LoVo (cell line): ENCODE data around the gene NDUFS4.
A peak's percentile ranks its signal among the peaks of the same experiment; 100 is the strongest.
"Not testable (repeated sequence)": the region's sequence is repeated elsewhere in the genome, so short reads cannot be mapped to it uniquely, and the experiment has no call there.

ENCODE experiments used
- DNase-seq: peaks from one replicate; pipeline ENCODE4 v3.0.0-alpha.2; 2016; ENCODE audit warnings: low spot score

The NDUFS4 gene

DNA sequence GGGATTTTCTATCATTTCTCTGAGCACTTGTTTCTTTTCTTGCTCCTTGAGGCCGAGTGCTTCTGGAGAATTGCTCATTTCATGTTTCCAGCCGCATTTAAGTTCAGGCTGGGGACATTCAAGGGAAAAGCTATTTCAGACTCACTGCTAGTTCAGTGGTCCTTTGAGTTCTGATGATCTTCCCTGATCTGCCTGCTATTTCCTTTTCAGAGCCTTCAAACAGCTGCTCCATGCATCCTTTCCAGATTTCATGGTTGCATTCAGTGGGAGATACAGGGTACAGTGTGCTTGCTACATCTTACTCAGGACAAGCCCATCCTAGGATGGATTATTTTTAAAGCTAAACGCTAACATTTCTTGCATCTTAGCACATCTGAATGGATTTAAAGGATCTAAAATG is 14.7 kb downstream of the NDUFS4 start:
- no peak for DNase-seq

DNA sequence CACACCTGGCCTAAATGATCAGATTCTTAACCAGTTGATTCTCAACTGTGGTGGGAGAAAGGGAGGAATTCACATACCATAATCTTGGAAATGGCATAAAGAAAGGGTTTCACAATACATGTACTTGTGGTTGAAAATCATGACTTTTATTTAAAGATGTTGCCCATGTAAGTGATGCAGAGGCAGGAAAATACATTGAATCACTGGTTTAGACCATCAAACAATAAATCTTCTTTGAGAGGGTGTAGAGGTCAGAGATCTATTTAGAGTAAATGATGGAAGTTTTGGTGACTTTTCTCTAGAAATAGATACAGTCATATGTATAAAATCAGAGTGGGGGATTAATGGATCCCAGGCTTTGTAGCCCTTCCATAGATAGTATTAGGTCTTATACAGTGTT is 15.4 kb downstream of the NDUFS4 start:
- no peak for DNase-seq

DNA sequence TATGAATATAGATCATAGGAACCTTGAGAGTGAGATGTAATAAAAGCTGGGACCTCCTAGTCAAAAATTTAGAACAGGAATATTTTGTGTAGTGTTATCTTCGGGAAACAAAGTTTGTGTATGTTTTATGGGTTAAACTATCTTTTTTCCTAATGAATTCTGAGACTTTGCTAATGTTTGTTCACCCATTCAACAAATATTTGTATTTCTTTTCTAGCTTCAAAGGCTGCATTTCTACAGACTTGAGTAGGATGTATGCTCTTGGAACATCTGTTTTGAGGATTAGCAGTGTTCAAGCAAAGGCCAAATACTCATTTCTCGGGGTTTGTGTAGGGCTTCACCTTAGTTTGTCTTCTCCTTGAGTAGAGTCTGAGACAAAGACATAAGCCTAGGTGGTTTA is 16.2 kb downstream of the NDUFS4 start:
- DNase-seq: no peak

DNA sequence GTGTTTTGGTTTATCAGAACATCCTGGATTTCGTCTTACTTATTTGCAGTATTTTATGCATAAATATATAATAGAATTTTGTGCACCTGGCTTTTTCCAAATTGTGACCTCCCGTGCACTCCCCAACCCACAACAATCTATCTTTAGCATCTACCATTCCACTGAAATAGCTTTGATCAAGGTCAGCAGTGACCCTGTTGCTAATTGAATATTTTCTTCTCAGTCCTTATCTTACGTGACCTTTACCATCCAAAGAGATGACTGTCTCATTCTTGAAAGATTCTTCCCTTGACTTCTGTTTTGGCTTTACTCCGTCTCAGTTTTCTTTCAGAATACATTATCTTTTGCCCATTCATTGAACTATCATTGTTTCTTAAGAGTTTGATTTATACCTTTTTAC is 18.4 kb downstream of the NDUFS4 start:
- no peak for DNase-seq

DNA sequence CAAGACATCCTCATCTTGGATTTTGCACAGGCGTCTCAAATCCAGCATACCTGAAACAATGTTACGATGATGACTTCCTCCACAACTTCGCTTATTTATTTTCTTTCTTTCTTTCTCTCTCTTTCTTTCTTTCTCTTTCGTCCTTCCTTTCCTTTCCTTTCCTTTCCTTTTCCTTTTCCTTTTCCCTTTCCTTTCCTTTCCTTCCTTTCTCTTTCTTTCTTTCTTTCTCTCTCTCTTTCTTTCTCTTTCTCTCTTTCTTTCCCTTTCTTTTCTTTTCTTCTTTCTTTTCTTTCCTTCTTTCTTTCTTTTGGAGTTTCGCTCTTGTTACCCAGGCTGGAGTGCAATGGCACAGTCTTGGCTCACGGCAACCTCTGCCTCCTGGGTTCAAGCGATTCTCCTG is 20.1 kb downstream of the NDUFS4 start:
- no peak for DNase-seq

DNA sequence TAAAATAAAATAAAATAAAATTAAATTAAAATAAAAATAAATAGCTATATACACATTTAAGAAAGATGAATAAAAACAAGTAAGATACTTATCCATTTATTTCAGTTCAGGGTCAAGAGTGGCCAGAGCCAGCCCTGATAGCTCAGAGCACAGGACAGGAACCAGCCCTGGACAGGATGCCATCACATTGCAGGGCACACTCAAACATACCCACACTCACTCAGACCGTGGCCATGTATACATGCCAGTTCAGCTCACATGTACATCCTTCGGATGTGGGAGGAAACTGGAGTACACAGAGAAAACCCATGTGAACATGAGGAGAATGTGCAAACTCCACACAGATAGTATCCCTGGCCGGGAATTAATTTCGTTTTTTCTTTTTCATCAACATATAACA is 21.8 kb downstream of the NDUFS4 start:
- DNase-seq: no peak

DNA sequence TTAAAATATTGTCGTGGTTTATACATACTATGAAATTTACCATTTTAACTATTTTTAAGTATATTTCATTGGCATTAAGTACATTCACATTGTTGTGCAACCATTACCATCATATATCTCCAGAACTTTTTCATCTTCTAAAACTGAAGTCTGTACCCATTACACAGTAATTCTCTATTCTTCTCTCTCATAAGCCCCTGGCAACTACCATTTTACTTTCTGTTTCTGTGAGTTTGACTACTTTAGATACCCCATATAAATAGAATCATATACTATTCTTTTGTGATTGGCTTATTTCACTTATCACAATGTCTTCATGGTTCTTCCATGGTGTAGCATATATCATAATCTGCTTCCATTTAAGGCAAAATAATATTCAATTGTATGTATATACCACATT is 30.3 kb downstream of the NDUFS4 start:
- DNase-seq: no peak

DNA sequence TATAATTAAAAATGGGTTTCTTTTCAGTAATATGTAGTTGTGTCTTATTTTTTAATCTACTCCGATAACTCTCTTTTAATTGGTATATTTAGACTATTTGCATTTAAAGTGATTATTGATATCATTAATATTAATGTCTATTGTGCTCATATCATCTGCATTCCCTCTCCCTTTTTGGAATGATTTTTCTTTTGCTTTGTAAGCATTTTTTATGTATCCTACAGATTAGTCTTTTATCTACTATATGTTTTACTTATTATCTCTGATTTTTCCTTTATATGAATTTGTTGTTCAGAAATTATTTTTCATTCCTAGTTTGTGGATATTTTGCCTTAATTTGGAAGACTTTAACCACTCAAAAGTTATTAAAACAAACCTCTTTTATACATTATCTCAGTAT is 34.0 kb downstream of the NDUFS4 start:
- DNase-seq: no peak

DNA sequence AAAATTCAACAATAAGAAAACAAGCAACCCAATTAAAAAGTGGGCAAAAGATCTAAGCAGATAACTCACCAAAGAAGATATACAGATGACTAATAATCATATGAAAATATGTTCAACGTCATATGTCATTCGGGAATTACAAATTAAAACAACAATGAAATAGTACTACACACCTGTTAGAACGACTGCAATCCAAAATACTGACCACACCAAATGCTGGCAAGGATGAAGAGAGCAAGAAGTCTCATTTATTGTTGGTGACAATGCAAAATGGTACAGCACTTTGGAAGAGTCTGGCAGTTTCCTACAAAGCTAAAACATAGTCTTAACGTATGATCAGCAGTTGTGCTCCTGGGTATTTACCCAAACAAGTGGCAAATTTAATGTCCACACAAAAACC is 37.5 kb downstream of the NDUFS4 start:
- DNase-seq: no peak

DNA sequence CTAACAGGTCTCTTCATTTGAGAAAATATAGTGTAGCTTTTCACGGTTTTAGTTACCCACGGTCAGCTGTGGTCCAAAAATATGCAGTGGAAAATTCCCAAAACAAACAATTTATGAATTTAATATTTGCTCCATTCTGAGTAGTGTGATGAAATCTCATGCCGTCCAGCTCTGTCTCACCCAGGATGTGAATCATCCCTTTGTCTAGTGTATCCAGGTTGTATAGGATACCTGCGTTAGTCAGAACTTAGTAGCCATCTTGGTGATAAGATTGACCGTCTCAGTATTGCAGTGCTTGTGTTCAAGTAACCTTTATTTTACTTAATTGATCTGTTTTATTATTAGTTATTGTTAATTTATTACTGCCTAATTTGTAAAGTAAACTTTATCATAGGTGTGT is 41.1 kb downstream of the NDUFS4 start:
- peak; percentile 28 for DNase-seq

DNA sequence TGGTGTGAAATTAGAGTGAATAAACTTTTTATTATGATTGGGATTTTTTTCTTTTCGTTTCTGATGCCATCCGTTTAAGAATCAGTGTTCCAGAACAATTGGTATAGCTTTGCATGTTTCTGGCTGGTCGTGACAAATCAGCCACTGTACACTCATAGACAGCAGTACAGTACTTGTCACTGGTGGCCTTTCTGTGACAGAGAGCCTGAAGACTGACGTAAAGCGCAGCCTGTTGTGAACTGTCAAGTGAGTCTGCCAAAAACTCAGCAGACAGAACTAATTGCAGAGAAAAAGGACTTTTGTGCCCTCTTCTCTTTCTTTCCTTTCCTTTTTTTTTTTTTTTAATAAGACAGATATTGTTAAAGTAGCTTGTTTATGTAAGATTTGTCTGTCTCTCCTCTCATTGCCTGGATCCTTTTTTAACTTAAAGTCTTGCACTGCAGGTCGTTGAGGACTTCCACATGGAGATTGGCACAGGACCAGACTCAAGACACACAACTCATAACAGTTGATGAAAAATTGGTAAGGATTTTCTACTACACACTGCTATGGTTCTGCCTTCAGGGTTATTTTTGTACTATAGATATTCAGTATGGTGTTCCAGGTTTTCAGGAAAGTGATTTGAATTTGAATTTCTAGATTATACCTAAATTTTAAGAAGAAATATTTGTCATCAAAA is 42.7 kb downstream of the NDUFS4 start:
- DNase-seq: no peak

DNA sequence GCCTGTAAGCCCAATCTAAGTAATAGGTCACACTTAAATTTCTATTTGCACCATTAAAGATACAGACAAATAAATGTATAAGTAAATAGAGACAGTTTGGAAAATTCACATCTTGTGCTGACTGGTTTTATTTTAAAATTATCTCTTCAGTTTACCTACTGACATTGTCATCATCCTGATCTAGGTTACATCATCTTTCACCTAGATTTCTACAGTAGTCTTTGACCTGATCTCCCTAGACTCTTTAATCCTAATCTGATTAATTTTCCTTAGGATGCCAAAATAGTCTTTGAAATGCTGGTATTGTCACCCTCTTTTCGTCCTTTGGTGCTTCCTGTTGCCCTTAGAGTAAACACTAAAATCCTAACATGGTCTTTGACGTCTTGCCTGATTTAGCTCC is 43.9 kb downstream of the NDUFS4 start:
- DNase-seq: no peak

DNA sequence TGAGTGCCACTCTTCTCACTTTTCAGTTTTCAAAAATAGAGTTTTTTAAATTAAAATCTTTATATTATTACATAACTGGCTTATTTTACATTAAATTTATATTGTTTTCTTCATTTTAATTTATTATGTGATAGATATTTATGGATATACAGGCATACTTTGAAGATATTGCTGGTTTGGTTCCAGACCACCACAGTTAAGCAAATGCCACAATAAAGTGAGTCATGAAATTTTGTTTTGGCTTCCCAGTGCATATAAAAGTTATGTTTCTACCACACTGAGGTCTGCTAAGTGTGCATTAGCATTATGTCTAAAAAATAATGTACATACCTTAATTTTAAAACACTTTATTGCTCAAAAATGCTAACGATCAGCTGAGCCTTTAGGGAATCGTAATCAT is 47.4 kb downstream of the NDUFS4 start:
- no peak for DNase-seq

DNA sequence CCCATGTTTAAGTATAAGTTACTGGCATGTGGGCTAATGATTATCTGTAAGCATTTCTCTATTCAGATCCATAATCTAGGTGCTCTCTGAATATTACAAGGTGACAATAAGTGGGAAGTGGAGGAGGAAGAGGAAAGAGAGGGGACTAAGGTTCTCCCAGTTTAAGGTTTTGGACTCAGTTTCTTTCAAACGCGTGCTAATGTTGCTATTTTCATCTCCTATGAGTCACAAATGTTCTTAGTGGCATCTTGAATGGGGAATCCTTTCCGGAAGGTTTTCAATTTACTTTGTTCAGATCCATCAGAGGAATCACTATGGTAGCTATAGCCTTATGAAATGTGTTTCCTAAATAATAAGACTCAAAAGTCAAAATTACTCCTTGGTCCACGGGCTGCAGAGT is 48.5 kb downstream of the NDUFS4 start:
- DNase-seq: not testable (repeated sequence)

DNA sequence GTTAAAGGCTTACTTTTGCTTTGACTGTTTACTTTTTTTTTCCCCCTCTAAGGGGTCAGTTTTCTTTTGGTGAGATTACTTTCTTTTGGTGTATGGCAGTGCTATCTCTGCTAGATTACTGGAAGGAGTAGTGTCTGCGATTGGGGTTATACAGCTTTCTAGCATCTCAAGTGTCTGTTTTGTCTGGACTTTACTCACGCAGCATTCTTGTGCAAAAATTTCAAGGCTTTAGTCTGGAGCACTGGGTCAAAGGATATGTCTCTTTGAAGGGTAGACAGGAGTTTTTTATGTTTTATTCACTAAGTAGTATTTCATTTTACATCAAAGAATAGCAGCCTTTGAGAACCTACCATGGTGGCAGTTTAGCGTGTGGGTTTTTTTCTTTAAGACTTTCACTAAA is 52.6 kb downstream of the NDUFS4 start:
- DNase-seq: no peak

DNA sequence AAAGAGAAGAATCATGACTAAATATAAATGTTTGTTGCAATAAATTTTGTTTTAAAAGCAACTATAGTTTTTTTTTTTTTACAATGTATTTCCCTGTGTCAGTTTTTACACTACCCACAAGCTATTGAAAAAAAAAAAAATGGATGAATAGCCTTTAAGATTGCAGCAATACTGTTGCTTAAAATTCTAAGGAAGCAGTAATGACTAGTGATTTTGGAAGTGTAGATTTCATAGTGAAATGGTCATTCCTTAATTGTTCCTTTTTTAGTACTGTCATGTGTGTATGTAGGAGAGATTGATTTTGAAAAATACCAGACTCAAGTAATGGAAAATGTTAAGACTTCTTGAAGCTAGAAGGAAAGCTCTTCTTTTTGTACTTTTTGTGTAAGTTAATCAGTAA is 53.1 kb downstream of the NDUFS4 start:
- DNase-seq: no peak

DNA sequence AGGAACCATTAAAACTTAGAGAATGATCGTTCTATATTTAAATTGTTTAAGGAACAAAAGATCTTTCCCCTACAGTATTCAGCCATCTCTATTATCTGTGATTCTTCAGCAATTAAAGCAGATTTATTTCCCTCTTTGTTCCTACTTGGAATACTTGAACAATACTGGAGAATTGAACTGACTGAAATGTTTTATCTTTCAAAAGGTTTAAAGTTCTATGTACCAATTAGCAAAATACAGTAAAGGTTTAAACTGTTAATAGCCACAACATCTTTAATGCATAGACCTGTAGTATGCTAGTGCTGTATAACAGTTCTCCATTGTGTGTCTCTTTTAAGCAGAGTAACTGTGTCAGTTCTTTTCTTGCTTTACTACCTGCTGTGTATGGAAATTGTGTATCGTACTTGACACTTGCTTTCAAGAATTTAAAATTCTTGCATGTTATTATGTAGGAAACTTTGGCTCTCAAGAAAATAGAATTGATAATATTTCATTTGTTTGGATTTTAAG is 54.0 kb downstream of the NDUFS4 start:
- DNase-seq: no peak

DNA sequence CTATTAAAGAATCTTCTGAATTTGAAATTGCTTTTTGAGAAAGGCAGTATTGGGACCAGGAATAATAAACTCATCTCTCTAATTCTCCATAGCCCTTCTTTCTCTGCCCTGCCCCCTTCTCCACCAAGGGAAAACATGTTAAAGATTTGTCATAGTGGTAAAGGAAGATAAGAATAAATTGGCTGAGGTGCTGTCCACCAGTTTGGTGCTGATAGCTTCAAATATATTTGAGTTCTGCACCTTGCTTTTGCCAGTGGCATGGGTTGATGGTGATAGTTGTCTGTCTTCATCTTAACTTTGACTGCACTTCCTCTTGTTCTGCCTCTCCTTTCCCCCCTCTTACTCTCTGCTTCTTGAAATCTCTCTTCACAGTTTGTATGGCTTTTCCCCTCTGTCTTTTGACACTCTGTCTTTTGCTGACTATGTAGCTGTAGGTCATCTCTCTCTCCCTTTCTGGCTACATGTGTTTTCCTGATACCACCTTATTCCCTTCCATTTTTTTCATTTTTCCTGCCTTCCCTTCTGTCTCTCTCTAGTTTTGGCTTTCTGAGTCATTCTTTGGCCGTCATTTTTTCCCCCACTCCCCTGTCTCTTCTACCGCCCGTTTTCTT is 56.6 kb downstream of the NDUFS4 start:
- no peak for DNase-seq

DNA sequence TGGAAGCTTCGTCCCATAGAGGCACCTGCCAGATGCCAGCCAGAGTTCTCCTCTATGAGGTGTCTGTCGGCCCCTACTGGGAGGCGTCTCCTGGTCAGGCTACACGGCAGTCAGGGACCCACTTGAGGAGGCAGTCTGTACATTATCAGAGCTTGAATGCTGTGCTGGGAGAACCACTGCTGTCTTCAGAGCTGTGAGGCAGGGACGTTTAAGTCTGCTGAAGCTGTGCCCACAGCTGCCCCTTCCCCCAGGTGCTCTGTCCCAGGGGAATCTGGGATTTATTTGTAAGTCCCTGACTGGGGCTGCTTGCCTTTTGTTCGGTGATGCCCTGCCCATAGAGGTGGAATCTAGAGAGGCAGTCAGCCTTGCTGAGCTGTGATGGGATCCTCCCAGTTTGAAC is 70.8 kb downstream of the NDUFS4 start:
- no peak for DNase-seq

DNA sequence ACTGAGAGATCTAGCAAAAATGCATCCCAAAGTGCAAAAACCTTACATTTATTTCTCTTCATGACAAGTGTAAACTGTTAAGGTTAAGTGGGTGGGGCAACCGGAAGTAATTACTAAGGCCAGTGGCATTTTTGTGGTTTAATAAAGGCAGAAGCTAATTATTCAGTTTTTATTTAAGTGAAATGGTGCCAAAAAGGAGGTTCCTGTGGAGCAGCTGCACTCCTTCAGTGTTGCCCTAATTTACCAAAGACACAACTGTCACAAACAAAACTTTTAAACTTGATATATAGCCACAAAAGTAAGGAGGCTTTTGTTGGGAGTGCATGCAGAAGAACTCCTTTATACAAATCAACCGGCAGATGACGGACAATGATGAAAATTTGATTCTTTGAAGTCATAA is 81.6 kb downstream of the NDUFS4 start:
- DNase-seq: peak; percentile 27

DNA sequence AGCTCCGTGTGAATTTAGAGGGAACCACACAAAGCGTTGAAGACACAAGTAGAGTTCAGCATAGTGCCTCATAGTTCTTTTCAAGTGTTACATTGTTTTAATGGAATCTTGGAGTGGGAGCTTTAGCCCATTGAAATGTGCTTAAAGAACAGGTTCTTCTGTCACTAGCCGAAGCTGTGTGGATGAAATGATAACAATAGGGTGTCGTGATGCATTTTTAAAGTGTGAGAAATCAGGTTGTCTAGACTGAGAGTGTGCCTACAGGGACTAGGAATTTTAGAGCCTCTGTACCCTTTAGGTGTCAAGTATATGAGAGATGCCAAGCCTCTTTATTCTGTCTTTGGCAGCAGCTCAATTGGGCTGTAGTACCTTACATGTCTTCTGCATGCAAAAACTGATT is 83.0 kb downstream of the NDUFS4 start:
- DNase-seq: no peak

DNA sequence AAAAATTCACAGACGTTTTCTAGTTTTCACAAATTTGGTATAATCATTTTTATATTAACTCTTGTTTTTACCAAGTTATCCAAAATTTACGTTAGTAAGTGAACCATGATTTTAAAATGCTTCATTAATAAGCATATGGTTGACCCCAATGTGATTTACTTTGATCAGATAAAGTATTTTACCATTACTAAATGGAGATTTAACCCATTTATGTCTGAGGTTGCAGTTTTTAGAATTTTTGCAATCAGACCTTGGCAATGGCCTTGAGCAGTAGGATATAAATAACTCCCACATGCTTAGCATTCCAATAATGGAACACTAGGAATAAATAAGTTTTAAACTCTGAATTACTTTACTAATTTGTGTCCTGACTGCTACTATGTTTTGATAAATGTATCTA is 84.6 kb downstream of the NDUFS4 start:
- no peak for DNase-seq

DNA sequence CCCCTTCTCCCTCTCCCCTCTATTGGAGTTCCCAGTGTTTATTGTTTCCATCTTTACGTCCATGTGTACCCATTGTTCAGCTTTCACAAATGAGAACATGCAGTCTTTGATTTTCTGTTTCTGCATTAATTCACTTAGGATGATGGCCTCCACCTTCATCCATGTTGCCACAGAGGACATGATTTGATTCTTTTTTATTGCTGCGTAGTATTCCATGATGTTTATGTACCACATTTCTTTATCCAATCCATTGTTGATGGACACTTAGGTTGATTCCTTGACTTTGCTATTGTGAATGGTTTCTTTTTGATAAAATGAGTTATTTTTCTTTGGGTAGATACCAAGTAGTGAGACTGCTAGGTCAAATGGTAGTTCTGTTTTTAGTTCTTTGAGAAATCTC is 88.9 kb downstream of the NDUFS4 start:
- no peak for DNase-seq

DNA sequence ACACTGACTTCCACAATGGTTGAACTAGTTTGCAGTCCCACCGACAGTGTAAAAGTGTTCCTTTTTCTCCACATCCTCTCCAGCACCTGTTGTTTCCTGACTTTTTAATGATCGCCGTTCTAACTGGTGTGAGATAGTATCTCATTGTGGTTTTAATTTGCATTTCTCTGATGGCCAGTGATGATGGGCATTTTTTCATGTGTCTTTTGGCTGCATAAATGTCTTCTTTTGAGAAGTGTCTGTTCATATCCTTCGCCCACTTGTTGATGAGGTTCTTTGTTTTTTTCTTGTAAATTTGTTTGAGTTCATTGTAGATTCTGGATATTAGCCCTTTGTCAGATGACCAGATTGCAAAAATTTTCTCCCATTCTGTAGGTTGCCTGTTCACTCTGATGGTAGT is 100.1 kb downstream of the NDUFS4 start:
- not testable (repeated sequence) for DNase-seq
